Dermis blood vessel endothelial cell (primary cell): ENCODE data around the gene TP53TG3F. TPM values are rescaled to one million over a fixed set of nuclear protein-coding genes. Genes with fewer than 3 reads are reported as not detected.
"Not testable (repeated sequence)": the region's sequence is repeated elsewhere in the genome, so short reads cannot be mapped to it uniquely, and the experiment has no call there.

Source experiments
- DNase-seq: peaks from one replicate; pipeline ENCODE4 v3.0.0; 2010
- total RNA-seq: library from RNA; depleted of rRNA; stranded (reverse); fragments of >200 nt; gene quantifications from 2 replicates; pipeline ENCODE4 v1.2.3, GENCODE V29; 2014

Gene TP53TG3F
- total RNA-seq = not detected in 2 replicates

GRCh38 chr16:33459312-33459711, at the start of gene TP53TG3F:
TP53TG3F (plus strand) TSS chr16:33459612; CDS start chr16:33459680, 68 bp downstream.
- DNase-seq = not testable (repeated sequence)

- DNase-seq = not testable (repeated sequence)
These were observed 32.2 kb downstream of the TP53TG3F start for GRCh38 chr16:33491611-33492010.

GRCh38 chr16:33507231-33507630, 47.8 kb downstream of the TP53TG3F start:
- not testable (repeated sequence) for DNase-seq

- DNase-seq = not testable (repeated sequence)
These were observed 49.7 kb downstream of the TP53TG3F start for GRCh38 chr16:33509070-33509469.

GRCh38 chr16:33509906-33510305, 50.5 kb downstream of the TP53TG3F start:
- not testable (repeated sequence) for DNase-seq

Other genes starting within 250 kb of the TP53TG3F start
- gene TP53TG3E, start 155.3 kb upstream of the TP53TG3F start, total RNA-seq = not detected in 2 replicates
- gene TP53TG3B, start 98.8 kb upstream of the TP53TG3F start, total RNA-seq = not detected in 2 replicates